Measurements from ENCODE around the gene TXNDC5.

The TXNDC5 gene

GRCh38 chr6:7910654-7911344 lies at the start of gene TXNDC5:
TXNDC5 (minus strand) TSS chr6:7910788; CDS start chr6:7910776, 12 bp downstream.
- DNase-seq: peak; percentile 28

DNA sequence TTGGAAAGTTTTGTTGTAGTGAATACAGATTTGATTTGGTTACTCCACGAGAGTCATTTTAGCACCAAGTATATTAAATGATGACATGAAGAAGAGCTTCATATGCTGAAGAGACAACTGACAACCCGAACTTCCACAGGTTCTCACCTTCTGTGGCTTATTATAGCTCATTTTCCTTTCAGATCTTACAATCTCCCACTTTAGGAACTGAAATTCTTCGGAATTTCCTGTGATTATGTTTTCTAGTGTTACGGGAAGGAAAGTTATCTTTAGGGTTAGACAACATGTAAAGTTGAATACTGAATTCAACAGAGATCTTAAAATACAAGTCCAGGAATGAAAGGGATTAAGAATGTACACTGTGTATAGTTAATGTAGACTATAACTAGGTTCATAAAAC lies 49.6 kb upstream of the TXNDC5 start:
- DNase-seq: no peak

DNA sequence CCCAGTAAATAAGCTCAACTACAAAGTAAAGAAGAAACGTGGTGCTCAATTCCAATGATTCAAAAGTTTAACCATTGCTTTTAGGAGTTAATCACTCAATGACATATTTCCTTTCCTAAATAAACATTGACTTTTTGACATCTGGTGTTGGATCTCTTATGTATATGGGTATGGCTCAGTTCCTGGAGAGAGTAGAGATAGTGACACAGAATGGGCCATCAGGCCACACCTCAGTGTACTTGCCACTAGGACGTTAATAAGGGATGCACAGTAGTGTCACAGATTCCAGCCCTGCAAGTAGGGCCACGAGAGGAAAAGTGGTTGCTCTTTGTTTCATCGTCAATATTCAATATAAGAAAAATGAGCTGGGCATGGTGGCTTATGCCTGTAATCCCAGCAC lies 48.9 kb upstream of the TXNDC5 start:
- DNase-seq: no peak

- no peak for DNase-seq
These were observed 47.9 kb upstream of the TXNDC5 start for GRCh38 chr6:7958464-7958863.

DNA sequence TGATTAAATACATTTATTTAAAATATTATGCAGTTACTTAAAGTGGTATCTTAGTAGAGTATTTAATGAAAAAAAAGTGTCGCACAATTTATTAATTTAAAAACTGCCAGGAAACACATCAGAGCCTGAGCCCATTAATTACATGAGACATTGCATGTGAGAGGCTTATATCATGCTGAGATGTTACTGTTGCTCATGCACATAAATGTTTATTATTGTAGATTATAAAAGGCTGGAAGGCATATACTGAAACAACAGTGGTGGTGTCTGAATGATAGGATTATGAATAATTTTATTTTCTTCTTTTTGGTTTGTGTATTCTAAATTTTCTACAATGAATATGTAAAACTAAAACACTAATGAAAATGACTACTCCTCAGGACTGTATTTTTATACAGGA lies 45.7 kb upstream of the TXNDC5 start:
- no peak for DNase-seq

GRCh38 chr6:7954477-7955200 lies 44.1 kb upstream of the TXNDC5 start:
- no peak for DNase-seq

DNA sequence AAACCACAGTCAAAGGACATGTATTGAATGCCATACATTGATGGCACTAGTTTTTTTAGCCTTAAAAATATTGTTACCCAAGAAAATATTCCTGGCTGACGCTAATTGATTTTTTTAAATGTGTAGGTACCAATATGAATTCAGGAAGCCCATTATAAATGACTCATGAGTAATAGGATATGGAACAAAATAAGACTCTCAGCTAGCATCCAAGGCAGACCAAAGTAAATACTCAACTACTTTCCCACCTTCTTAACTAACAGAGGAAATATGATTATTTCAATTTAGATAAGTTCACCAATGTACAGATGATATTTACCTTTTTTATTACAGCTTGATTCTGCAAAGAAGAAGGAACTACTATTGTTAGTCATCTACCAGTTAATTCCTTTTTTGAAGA lies 43.2 kb upstream of the TXNDC5 start:
- no peak for DNase-seq

- DNase-seq: no peak
These were observed 29.3 kb upstream of the TXNDC5 start for GRCh38 chr6:7939864-7940228.

DNA sequence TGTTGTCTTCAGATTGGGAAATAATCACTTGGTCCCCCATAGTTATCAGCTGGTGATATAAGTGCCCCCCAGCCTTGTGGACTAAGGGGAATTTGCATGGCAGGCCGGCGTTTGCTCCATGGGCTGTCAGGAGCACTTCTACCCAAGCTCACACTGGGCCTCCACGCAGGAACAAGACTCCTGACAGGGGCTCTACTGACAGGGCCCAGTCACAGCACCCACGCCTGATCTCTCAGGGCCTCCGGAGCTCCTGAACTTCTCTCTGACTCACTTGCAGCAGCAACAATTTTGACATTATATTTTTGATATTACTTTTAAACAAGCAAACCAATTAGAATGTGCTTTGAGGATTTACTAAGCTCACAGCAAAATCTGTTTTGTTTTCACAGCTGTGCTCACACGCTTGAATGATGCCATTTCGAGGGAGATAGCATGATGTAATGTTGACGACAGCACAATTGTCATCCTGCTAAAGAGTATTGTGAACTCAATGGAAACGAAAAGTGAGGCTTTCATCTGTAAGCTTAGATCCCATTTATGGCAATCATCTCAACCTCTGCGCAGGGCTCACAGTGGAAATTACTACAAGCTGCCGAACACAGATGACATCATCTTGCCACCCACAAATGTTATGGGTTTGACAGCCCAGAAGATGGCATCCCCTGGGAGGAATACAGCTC lies 28.7 kb upstream of the TXNDC5 start:
- no peak for DNase-seq

DNA sequence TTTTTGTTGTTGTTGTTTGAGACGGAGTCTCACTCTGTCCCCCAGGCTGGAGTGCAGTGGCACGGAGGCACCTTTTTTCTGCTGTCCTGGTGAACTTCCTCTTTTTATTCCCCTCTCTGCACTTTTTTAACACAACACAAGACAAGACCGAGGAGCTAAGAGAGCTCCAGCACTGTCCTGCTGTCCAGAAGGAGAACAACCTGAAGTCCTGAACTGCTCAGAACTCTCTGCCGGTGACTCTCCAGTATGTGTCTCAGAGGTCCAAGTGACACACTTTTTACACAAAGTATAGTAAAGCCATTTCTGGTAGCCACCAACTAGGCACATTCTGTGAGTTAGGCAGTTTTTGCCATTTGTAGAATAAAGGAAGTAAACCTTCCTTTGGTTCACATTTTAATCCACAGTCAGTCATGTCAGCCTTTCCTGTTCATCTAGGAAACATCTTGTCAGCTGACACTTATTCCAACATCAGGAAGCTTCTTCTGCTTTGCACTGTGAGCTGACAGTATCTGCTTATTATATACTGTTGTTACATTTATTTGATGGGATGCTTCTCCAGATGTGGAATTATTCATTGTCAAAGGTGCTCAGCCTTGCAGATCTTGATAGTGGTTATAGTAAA lies 28.1 kb upstream of the TXNDC5 start:
- no peak for DNase-seq

DNA sequence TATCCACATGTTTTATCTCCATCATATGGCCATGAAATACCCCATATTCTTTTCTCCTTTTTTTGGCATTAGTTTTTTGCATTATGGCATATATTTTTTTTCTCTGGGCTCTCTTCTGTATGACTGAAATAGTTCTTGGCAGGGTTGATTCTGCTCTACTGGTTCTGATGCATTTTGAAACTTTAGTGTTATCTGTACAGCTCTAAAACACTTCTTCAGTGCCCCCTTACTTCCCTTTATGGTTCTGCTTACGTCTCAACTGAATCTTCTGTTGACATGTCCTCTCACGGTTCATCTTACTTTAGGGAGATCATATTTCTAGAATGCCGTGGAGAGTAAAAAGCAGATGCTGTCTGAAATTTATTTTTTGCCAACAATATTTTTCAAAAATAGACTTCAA lies 23.2 kb upstream of the TXNDC5 start:
- DNase-seq: no peak

DNA sequence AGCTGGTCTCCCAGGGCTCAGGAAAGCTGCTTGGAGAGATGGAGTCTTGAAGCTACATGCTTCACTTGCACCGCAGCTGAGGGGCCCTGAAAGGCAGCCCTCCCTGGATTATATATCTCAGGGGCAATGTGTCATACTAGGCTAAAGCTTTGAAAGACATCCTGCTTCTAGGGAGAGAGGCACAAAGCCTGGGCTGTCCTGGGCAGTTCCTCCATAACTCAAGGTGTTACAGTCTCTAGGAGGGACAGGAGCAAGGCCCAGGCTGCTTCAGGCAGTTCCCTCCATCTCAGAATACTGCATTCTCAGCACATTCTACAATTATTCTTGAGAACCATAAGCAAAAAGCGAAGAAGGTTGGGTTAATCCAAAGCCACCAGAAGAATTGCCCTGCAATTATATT lies 22.0 kb upstream of the TXNDC5 start:
- no peak for DNase-seq

GRCh38 chr6:7924867-7925266 lies 14.3 kb upstream of the TXNDC5 start:
- DNase-seq: no peak

DNA sequence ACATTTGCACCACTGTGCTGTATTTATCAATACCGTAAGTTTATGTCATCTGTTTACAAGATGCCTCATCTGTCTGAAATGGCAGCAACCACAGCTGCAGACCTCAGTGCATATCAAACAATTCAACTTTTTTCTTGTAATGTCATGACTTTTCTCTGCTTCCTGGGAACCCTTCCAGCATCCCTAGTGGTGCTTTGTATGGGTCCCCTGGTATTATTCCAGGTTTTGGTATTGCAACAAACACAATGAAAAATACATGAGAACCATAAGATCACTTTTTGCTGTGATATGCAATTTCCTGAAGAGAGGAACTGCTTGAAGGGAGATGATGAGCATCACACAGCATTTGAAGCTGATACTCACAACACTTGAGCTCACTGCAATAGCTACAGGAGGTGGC lies 12.0 kb upstream of the TXNDC5 start:
- no peak for DNase-seq

- DNase-seq: no peak
These were observed 11.1 kb upstream of the TXNDC5 start for GRCh38 chr6:7921632-7922092.

- no peak for DNase-seq
These were observed 10.5 kb upstream of the TXNDC5 start for GRCh38 chr6:7921046-7921445.

DNA sequence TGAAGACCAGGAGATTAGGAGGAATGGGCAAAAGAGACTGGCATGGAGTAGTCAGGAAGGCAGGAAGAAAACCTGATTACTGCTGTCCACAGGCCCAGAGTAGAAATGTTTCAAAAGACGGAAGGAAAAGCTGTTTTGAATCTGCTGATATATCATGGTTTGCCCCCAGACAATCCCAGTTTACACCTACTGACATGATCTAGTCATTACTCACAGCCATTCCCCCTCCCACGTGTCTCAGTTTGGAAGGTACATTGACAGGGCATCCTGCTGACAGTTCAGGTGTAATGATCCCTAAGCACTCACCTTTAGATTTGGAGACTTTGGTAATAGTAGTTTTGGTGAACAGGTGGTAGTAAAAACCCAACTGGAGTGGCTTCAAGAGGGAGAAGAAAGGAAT lies 9.8 kb upstream of the TXNDC5 start:
- no peak for DNase-seq

DNA sequence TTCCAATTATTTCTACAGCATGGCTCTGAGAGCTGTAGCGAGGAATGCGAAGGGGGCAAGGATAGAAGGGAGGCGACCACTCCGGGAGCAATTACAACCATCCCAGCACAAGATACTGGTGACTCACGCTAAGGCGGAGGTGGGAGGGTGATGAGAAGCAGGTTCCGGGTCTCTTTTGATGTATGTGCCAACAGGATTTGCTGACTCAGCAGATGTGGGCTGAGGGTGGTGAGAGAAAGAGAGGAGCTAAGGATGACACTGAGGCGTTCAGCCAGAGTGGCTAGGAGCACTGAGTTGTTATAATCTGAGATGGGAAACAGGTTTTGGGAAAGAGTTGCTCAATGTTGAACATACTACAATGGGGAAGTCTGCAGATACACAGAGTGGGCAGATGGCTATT lies 9.3 kb upstream of the TXNDC5 start:
- DNase-seq: peak; percentile 86

DNA sequence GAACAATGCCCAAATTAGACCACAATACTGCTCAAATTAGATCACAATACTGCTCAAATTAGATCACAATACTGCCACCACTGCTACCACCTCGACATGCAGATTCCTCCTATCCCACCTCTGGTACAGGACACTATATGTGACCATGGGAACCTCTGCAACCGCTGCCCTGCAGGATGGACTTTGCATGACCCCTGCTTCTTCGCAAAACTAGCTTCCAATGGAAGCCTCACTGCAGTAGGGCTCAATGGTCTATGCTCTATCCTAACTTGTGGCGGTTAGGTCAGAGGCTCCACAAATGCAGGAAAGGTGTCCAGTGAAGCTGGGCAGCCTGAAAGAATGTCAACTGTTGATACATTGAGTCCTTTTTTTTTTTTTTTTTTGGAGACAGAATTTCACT lies 7.8 kb upstream of the TXNDC5 start:
- no peak for DNase-seq

GRCh38 chr6:7917729-7918128 lies 7.1 kb upstream of the TXNDC5 start:
- DNase-seq: no peak

DNA sequence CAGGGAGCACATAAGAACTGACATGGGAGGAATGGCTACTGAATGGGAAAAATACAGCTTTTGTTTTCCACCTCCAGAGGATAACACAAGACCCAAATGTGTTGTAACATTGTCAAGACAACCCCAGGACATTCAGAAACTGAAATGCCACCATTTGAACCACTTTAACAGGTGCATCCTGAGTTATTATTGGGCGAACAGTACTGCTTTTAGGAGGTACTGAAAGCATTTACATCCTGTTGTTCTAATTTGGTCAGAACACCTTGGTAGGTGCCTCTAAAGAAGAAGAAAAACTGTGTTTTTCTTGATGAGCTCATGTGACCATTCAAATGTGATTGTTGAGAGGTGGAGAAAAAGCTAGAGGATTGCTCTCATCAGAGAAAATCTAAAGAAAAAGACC lies 6.4 kb upstream of the TXNDC5 start:
- no peak for DNase-seq

GRCh38 chr6:7914991-7915789 lies 4.6 kb upstream of the TXNDC5 start:
- DNase-seq: no peak

- DNase-seq: no peak
These were observed 3.7 kb upstream of the TXNDC5 start for GRCh38 chr6:7914311-7914710.
